IMR-90 (cell line): ENCODE measurements around the gene COL27A1. TPM values are rescaled to one million over a fixed set of nuclear protein-coding genes. Genes with fewer than 3 reads are reported as not detected.

Experiments
- ATAC-seq: fragments of 200-7000 bp; cut with Tn5 transposase; 2 replicates; pipeline ENCODE4 v1.9.1; 2020; ENCODE audit warnings: low read depth, mild to moderate bottlenecking, moderate library complexity
- BruUV-seq: library from RNA; stranded (reverse); fragments of 400-500 nt; replicated peaks from 2 replicates; lab custom pipeline; 2021; lab: Mats Ljungman, UMichigan
- CTCF ChIA-PET: fragments of 300-600 bp; formaldehyde crosslinking; extraction: SDS; loops from one replicate; lab custom pipeline; 2021; ENCODE audit warnings: antibody characterized with exemption; lab: Yijun Ruan, JAX
- POLR2A ChIA-PET: fragments of 300-600 bp; sonication (Branson Sonifier 250); formaldehyde crosslinking; loops from one replicate; lab custom pipeline; 2022; ENCODE audit warnings: antibody characterized with exemption; ENCODE audit not compliant: unreplicated experiment; lab: Charles Lee
- DNase-seq: peaks from one replicate; pipeline ENCODE4 v3.0.0; 2013
- H2AFZ ChIP-seq: replicated peaks from 2 replicates; pipeline ENCODE3; 2013; ENCODE audit warnings: low read length, mild to moderate bottlenecking; ENCODE audit not compliant: poor library complexity
- H2AK5ac ChIP-seq: 2 replicates; pipeline ENCODE4 v1.6.1; 2013; ENCODE audit warnings: low read depth, low read length, inconsistent platforms
- H2AK9ac ChIP-seq: replicated peaks from 2 replicates; pipeline ENCODE3; 2013; ENCODE audit warnings: mild to moderate bottlenecking, low read depth, low read length, moderate library complexity; ENCODE audit not compliant: poor library complexity
- H2BK120ac ChIP-seq: 2 replicates; pipeline ENCODE4 v1.6.1; 2013; ENCODE audit warnings: low read depth, low read length, inconsistent platforms
- H2BK15ac ChIP-seq: 3 replicates; pipeline ENCODE4 v1.6.1; 2013; ENCODE audit warnings: low read depth, low read length, inconsistent platforms
- H2BK20ac ChIP-seq: 2 replicates; pipeline ENCODE4 v1.6.1; 2013; ENCODE audit warnings: low read depth, mild to moderate bottlenecking, inconsistent platforms, low read length, moderate library complexity
- H2BK5ac ChIP-seq: 2 replicates; pipeline ENCODE4 v1.6.1; 2013; ENCODE audit warnings: mild to moderate bottlenecking, low read depth, low read length, inconsistent platforms; ENCODE audit not compliant: poor library complexity, severe bottlenecking
- H3K14ac ChIP-seq: replicated peaks from 2 replicates; pipeline ENCODE4 v1.6.1; 2013; ENCODE audit warnings: low read depth, low read length, inconsistent platforms
- H3K18ac ChIP-seq: 2 replicates; pipeline ENCODE4 v1.6.1; 2013; ENCODE audit warnings: low read depth, low read length, control low read depth
- H3K23ac ChIP-seq: 2 replicates; pipeline ENCODE4 v1.6.1; 2013; ENCODE audit warnings: low read depth, low read length, inconsistent platforms
- H3K27ac ChIP-seq: 2 replicates; pipeline ENCODE4 v1.5.1; 2013; ENCODE audit warnings: mild to moderate bottlenecking, control low read depth, low read length; ENCODE audit not compliant: insufficient read depth
- H3K27me3 ChIP-seq: 2 replicates; pipeline ENCODE4 v1.6.1; 2013; ENCODE audit warnings: low read length; ENCODE audit not compliant: control insufficient read depth, insufficient read depth
- H3K36me3 ChIP-seq: 2 replicates; pipeline ENCODE4 v1.6.1; 2013; ENCODE audit warnings: low read length, mixed read lengths; ENCODE audit not compliant: control insufficient read depth, insufficient read depth
- H3K4ac ChIP-seq: 2 replicates; pipeline ENCODE4 v1.6.1; 2013; ENCODE audit warnings: low read depth, low read length, inconsistent platforms
- H3K4me1 ChIP-seq: 2 replicates; pipeline ENCODE4 v1.6.1; 2013; ENCODE audit warnings: low read length, mixed read lengths; ENCODE audit not compliant: control insufficient read depth, insufficient read depth
- H3K4me2 ChIP-seq: 2 replicates; pipeline ENCODE4 v1.6.1; 2013; ENCODE audit warnings: low read depth, mild to moderate bottlenecking, control low read depth, low read length, moderate library complexity
- H3K4me3 ChIP-seq: 2 replicates; pipeline ENCODE4 v1.5.1; 2013; ENCODE audit warnings: low read depth, mild to moderate bottlenecking, control low read depth, low read length, moderate library complexity; ENCODE audit not compliant: insufficient read depth
- H3K56ac ChIP-seq: 2 replicates; pipeline ENCODE4 v1.6.1; 2013; ENCODE audit warnings: low read length, inconsistent platforms; ENCODE audit not compliant: insufficient read depth; ENCODE audit errors: extremely low read depth
- H3K79me1 ChIP-seq, 2 experiments: 2 replicates each; pipeline ENCODE4 v1.6.1; 2013; ENCODE audit warnings: low read length in 2 of 2, inconsistent platforms in 1 of 2, low read depth in 1 of 2
- H3K9ac ChIP-seq: 2 replicates; pipeline ENCODE4 v1.6.1; 2013; ENCODE audit warnings: low read depth, low read length, control low read depth
- H3K9me1 ChIP-seq: 2 replicates; pipeline ENCODE4 v1.6.1; 2013; ENCODE audit warnings: low read length, inconsistent platforms; ENCODE audit not compliant: insufficient read depth
- H3K9me3 ChIP-seq: 2 replicates; pipeline ENCODE4 v1.6.1; 2013; ENCODE audit warnings: low read length; ENCODE audit not compliant: control insufficient read depth, insufficient read depth
- H4K20me1 ChIP-seq: 2 replicates; pipeline ENCODE4 v1.6.1; 2013; ENCODE audit warnings: low read length, inconsistent platforms; ENCODE audit not compliant: insufficient read depth
- H4K5ac ChIP-seq: 2 replicates; pipeline ENCODE4 v1.6.1; 2013; ENCODE audit warnings: mild to moderate bottlenecking, low read depth, low read length, control low read depth
- H4K8ac ChIP-seq, 2 experiments: 2 replicates each; pipeline ENCODE4 v1.6.1; 2013; ENCODE audit warnings: low read depth in 2 of 2, low read length in 2 of 2, control low read depth in 1 of 2, inconsistent platforms in 1 of 2
- H4K91ac ChIP-seq: 2 replicates; pipeline ENCODE4 v1.6.1; 2013; ENCODE audit warnings: low read depth, low read length, inconsistent platforms; ENCODE audit not compliant: insufficient read depth
- BHLHE40 ChIP-seq: fragments of 150-350 bp; IDR thresholded peaks from 2 replicates; pipeline ENCODE4 v1.6.1; 2016; ENCODE audit warnings: mild to moderate bottlenecking, low read depth, low read length
- CEBPB ChIP-seq: IDR thresholded peaks from 2 replicates; pipeline ENCODE4 v1.6.1; 2012; ENCODE audit warnings: low read depth, low read length, improper control_type of control experiment
- CHD1 ChIP-seq: IDR thresholded peaks from 2 replicates; pipeline ENCODE4 v1.6.1; 2012; ENCODE audit warnings: low read depth, low read length, improper control_type of control experiment
- CTCF ChIP-seq: conservative IDR thresholded peaks from 2 replicates; pipeline ENCODE4 v1.5.1; 2012; ENCODE audit warnings: mild to moderate bottlenecking, low read depth, low read length, improper control_type of control experiment
- FOS ChIP-seq: fragments of 150-350 bp; IDR thresholded peaks from 2 replicates; pipeline ENCODE4 v1.6.1; 2016; ENCODE audit warnings: low read depth, low read length
- MAFK ChIP-seq: IDR thresholded peaks from 2 replicates; pipeline ENCODE4 v1.6.1; 2012; ENCODE audit warnings: low read depth, low read length, improper control_type of control experiment
- RAD21 ChIP-seq: IDR thresholded peaks from 2 replicates; pipeline ENCODE4 v1.6.1; 2012; ENCODE audit warnings: low read length, improper control_type of control experiment
- RCOR1 ChIP-seq: IDR thresholded peaks from 2 replicates; pipeline ENCODE4 v1.6.1; 2012; ENCODE audit warnings: mild to moderate bottlenecking, low read length, improper control_type of control experiment; ENCODE audit not compliant: insufficient replicate concordance
- RFX5 ChIP-seq: IDR thresholded peaks from 2 replicates; pipeline ENCODE4 v1.8.0; 2012; ENCODE audit warnings: low read depth, mild to moderate bottlenecking, low read length, moderate library complexity
- SMC3 ChIP-seq: fragments of 150-350 bp; IDR thresholded peaks from 2 replicates; pipeline ENCODE4 v1.6.1; 2016; ENCODE audit warnings: low read depth, mild to moderate bottlenecking, antibody characterized with exemption, low read length, moderate library complexity
- WGBS, 2 experiments: methylation state at CpG; one replicate each; pipeline versions ENCODE4 v1.1.5 to v1.1.7; 2013; ENCODE audit warnings: missing lambda C conversion rate in 2 of 2; ENCODE audit not compliant: insufficient read length in 1 of 2; ENCODE audit errors: extremely low coverage in 2 of 2; 5-methylcytosine and 5-hydroxymethylcytosine counted together
- dilution Hi-C: fragments of 300-500 bp; cut with HindIII; formaldehyde crosslinking; loops from one replicate; pipeline ENCODE4 v1.14.3; 2018; ENCODE audit warnings: low sequenced_read_pairs; ENCODE audit not compliant: unreplicated experiment
- in situ Hi-C: fragments of 300-500 bp; cut with MboI; formaldehyde crosslinking; loops from 3 replicates; pipeline ENCODE4 v1.14.3; 2019; ENCODE audit warnings: low sequenced_read_pairs, inconsistent platforms, mixed read lengths
- intact Hi-C: fragments of 100-400 bp; cut with micrococcal nuclease; formaldehyde crosslinking; loops from 2 replicates; pipeline ENCODE4 v1.10.0; 2022
- polyA plus RNA-seq, 3 experiments: library from polyadenylated mRNA; depleted of rRNA; stranded (reverse); fragments of >200 nt; gene quantifications; 2 replicates each; pipeline ENCODE4 v1.2.3, GENCODE V29; 2012; ENCODE audit warnings: low replicate concordance in 1 of 3
- total RNA-seq: library from RNA; depleted of rRNA; stranded (reverse); fragments of >200 nt; gene quantifications from 2 replicates; pipeline ENCODE4 v1.2.3, GENCODE V29; 2012
- TF ChIP-seq, protein P1 (sequence below): fragments of 150-350 bp; IDR thresholded peaks from 2 replicates; pipeline ENCODE4 v1.6.1; 2016; ENCODE audit warnings: low read depth, mild to moderate bottlenecking, low read length, moderate library complexity, borderline replicate concordance

Gene COL27A1
- total and polyA plus RNA-seq, 2 of the 4 experiments (the other 2 are of a cell fraction): 3.2 to 18.3 TPM

- Histone ChIP-seq H3K9me3 (no peaks in the 10 kb centered on the region), H3K4ac (peak overlapping the region; percentile 86), H3K9ac (peak overlapping the region; percentile 42; the same call in 1 of the 2 replicates), H3K18ac (peak overlapping the region; percentile 81), H2BK120ac (peak overlapping the region; percentile 89), H3K4me1 (peaks cover 19% of the 10 kb centered on the region), H2AFZ (peak overlapping the region; percentile 67), H4K8ac (peak overlapping the region; percentile 67 to 88; a peak in 3 of 4 replicates), H3K27me3 (no peaks in the 10 kb centered on the region), H3K4me3 (no peak overlapping the region), H2AK5ac (peak overlapping the region; percentile 94), H4K20me1 (no peaks in the 10 kb centered on the region), H2BK20ac (peak overlapping the region; percentile 89), H2BK15ac (peak overlapping the region; percentile 94; the same call in 2 of the 3 replicates), H3K56ac (peak overlapping the region; percentile 45; the same call in 1 of the 2 replicates), H3K9me1 (peaks cover 31% of the 10 kb centered on the region), H3K14ac (peak overlapping the region; percentile 89), H3K23ac (peak overlapping the region; percentile 78), H4K5ac (peak overlapping the region; percentile 46), H3K36me3 (no peaks in the 10 kb centered on the region), H3K79me1 (peaks cover 4 to 22% of the 10 kb centered on the region in 2 experiments; a peak in 2 of 4 replicates), H3K27ac (peak overlapping the region; percentile 52), H2AK9ac (peak overlapping the region; percentile 74), H2BK5ac (peak overlapping the region; percentile 32), H3K4me2 (0 out of 2 replicates have a peak overlapping the region, but pooled peaks have one; percentile 24), H4K91ac (peak overlapping the region; percentile 89)
- intact Hi-C loops: loop anchor here (2.0 kb wide), 1 partner anchor 69 kb away; no protein-coding TSS in a partner anchor
- in situ Hi-C loops: no loop called here
- POLR2A ChIA-PET: no interaction called here
- DNase-seq: peak; percentile 67
- CTCF ChIA-PET: no interaction called here
- ATAC-seq: peak; percentile 42
- no peak for TF ChIP-seq RFX5
- TF ChIP-seq CEBPB: no peak
- TF ChIP-seq FOS: 0 out of 2 replicates have a peak, but pooled peaks have one; percentile 4
- TF ChIP-seq CTCF: no peak
- TF ChIP-seq, protein P1, sequence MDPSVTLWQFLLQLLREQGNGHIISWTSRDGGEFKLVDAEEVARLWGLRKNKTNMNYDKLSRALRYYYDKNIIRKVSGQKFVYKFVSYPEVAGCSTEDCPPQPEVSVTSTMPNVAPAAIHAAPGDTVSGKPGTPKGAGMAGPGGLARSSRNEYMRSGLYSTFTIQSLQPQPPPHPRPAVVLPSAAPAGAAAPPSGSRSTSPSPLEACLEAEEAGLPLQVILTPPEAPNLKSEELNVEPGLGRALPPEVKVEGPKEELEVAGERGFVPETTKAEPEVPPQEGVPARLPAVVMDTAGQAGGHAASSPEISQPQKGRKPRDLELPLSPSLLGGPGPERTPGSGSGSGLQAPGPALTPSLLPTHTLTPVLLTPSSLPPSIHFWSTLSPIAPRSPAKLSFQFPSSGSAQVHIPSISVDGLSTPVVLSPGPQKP: no peak
- TF ChIP-seq SMC3: no peak
- no peak for TF ChIP-seq RCOR1
- no peak for TF ChIP-seq BHLHE40
- TF ChIP-seq MAFK: peak; percentile 36; the same call in 1 of the 2 replicates
- TF ChIP-seq RAD21: no peak
- no peak for TF ChIP-seq CHD1
- dilution Hi-C loops: no loop called here
- no TSS peak for BruUV-seq
- 10% methylated on average over 2 of the region's 11 CpGs; no CpG with 5 or more reads in 1 of the 2 experiments for WGBS, 2 experiments
These were observed 70.3 kb downstream of the COL27A1 start for GRCh38 chr9:114225561-114226212.
